DMS79 treated with DMSO at 0.1 percent for 48 hours (cell line): Measurements from ENCODE around the gene RSRP1.
"Not testable (repeated sequence)": the region's sequence is repeated elsewhere in the genome, so short reads cannot be mapped to it uniquely, and the experiment has no call there.

ENCODE experiments used
- DNase-seq: peaks from one replicate; lab custom pipeline; 2025; lab: John Stamatoyannopoulos, UW

RSRP1 gene, protein sequence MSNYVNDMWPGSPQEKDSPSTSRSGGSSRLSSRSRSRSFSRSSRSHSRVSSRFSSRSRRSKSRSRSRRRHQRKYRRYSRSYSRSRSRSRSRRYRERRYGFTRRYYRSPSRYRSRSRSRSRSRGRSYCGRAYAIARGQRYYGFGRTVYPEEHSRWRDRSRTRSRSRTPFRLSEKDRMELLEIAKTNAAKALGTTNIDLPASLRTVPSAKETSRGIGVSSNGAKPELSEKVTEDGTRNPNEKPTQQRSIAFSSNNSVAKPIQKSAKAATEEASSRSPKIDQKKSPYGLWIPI

DNA sequence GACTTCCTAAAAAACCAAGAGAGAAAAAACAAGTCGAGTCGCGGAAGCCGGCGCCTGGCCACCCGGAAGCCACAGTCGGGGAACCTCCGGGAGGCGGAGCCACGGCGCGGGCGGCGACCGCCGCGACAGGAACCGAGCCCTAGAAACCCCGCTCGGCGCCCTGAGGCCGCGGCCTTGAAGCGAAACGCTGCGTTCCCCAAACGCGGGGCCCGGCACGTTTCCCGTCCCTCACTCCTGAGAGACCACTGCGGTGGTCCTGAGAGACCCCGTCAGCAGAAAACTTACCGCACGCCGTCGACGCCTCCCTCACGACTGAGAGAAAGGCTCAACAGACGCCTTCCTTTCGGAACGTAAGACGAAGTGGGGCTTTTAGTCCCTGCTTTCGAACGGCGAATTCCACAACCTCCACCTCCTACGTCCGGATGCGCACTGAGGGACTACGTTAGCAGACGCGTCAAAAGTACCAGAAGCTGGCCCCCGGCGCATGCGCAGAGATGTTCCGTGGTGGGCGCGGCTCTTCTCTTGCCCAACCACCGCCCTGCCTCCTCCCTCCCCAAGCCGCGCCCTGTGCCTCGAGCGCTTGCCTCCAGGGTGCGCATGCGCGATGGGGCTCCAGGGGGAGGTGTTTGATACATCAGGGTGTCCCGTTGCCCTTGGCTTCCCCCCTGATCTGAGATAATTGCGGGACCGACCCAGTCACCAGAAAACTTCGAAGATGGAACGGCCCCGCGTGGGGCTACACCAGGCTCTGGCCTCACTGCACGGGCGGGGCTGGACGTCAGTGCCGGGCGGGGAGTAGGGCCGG is at the start of gene RSRP1:
RSRP1 (minus strand) TSS at position 431 of the 805 bp plus-strand sequence. CDS start 491 bp downstream, outside the sequence.
- DNase-seq, result peak; percentile 99

DNA sequence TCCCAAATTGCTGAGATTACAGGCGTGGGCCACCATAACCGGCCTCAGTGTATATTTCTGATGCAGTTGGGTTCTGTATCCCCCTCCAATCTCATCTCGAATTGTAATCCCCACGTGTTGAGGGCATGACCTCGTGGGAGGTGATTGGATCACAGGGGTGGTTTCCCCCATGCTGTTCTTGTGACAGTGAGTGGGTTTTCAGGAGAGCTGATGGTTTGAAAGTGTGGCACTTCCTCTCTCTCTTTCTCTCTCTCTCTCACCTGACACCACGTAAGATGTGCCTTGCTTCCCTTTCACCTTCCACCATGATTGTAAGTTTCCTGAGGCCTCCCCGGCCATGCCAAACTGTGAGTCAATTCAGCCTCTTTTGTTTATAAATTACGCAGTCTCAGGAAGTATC is 49.2 kb upstream of the RSRP1 start:
- not testable (repeated sequence) for DNase-seq

GRCh38 chr1:25294889-25295826 is 47.9 kb upstream of the RSRP1 start:
- not testable (repeated sequence) for DNase-seq

DNA sequence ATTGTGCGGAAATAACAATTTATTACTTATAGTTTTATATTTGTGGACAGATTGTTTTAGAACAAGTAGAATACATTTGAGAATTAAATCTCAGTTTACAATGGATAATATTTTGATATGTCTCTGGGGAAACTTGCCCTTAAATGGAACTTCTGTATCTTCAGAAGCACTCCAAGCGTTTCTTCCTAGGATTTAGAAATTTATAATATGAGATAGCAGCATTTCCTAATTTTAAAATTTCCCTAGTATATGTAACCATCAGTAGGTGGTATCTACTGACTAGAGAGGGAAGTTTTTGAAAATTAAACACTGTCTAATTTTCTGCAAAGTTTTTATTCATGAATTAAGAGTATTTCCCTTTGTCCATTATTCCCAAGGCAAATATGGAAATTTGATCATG is 46.2 kb upstream of the RSRP1 start:
- DNase-seq, result not testable (repeated sequence)

DNA sequence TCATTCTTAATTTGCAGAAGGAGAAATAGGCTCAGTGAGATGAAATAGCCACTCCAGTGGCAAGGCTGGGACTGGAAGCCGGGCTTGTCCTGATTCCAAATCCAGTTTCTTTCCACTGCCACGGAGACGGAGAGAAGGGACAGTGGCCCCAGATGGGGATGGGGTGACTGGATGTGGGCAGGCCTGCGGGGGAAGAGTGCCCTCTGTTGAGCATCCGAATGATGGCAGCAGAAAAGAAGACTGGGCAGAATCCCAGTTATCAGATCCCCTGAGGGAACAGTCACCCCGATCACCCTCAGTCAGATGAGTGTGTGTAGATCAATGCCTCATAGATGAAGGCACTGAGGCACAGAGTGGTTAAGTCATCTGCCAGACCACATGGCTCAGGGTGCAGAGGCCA is 42.8 kb upstream of the RSRP1 start:
- DNase-seq, result not testable (repeated sequence)

GRCh38 chr1:25288573-25289101 is 41.4 kb upstream of the RSRP1 start:
- not testable (repeated sequence) for DNase-seq

DNA sequence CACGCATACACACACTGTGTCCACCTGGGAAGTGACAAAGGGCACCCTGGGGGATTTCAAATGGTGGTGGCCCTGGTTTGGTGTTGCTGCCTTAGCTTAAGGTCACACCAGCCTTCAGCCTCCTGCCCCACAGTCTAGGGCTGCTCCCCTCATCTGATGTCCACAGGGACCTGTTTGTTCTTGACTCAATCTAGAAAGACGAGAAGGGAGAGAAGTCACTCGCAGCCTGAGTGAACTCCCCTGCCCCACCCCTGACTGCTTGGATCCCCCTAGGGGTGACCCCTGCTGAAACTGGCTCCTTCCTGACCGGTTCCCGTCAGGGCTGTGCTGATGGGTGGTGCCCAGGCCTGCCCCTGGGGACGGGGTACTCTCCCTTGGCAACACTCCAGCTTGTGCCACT is 39.9 kb upstream of the RSRP1 start:
- DNase-seq, result not testable (repeated sequence)

DNA sequence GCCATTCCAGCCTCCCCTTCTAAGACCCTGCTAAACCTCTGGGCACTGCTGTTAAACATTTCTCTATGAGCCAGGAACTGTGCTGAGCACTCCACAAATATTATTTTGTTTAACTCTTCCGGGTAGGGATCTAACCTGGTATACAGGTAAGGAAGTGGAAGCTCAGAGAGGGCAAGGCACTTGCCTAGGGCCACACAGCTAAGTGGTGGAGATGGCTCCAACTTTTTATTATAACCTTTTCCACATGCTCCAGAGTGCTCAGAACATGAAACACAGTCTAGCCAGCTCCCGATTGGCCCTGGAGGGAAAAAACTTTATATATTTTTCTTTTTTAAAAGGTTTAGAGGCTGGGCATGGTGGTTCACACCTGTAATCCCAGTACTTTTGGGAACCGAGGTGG is 38.6 kb upstream of the RSRP1 start:
- DNase-seq, result not testable (repeated sequence)

- DNase-seq, result not testable (repeated sequence)
Measured at GRCh38 chr1:25279693-25280111, 32.4 kb upstream of the RSRP1 start.

DNA sequence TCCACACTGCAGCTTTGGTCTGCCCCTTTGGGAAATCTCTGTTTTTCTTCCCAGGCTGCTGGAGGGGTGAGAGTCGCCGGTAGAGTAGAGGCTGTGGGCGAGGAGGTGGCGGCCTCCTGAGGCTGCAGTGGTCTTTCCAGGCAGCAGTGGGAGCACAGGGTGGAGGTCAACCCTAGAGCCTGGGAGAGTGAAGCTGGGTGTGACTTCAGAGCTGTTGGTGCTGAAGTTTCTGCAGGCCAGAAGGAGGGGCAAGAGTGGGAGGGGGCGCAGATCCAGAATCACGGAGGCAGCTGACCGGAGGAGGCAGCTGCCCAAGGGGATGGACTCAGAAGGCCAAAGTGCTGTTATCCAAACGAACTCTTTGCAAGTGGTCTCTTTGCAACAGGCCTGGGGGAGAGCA is 31.5 kb upstream of the RSRP1 start:
- not testable (repeated sequence) for DNase-seq

GRCh38 chr1:25278358-25278757 is 31.1 kb upstream of the RSRP1 start:
- DNase-seq, result not testable (repeated sequence)

DNA sequence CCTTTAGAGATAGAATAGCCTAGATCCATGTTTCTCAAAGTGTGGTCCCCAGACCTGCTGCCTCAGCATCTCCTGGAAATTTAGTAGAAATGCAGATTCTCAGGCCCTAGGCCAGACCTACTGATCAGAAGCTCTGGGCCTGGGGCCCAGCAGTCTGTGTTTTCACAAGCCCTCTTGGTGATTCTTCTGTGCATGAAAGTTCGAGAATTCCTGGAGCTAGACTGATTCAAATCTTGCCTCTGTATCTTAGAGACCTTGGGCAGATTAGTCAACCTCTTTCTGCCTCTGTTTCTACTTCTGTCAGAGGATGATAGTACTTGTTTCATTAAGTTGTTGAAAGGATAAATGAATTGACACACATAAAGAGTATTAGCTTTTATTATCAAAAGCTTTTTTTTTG is 30.0 kb upstream of the RSRP1 start:
- not testable (repeated sequence) for DNase-seq

DNA sequence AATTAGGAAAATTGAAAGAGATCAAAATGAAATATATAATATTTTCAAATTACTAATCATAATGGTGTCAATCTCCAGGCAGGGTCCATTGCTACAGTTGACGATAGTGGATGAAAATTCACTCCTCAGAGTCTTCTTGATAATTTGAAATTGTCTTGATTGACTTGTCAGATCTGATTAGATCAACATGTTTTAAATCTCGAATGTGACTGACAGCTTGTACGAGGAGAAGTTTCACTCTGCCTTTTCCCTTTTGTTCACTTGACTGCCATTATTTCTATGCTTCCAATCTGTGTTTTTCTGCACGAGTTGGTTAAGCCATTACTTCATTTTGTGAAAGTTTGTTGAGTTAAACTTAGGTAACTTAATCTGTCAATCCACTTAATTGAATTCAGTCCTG is 28.4 kb upstream of the RSRP1 start:
- DNase-seq, result not testable (repeated sequence)

GRCh38 chr1:25272238-25272637 is 25.0 kb upstream of the RSRP1 start, which contains the start of gene RHD:
RHD (plus strand) TSS chr1:25272509; CDS start chr1:25272548, 39 bp downstream.
- DNase-seq, result not testable (repeated sequence)

- DNase-seq, result not testable (repeated sequence)
Measured at GRCh38 chr1:25268143-25268760, 21.0 kb upstream of the RSRP1 start.

GRCh38 chr1:25267288-25268142 is 20.3 kb upstream of the RSRP1 start:
- DNase-seq, result peak; percentile 37

DNA sequence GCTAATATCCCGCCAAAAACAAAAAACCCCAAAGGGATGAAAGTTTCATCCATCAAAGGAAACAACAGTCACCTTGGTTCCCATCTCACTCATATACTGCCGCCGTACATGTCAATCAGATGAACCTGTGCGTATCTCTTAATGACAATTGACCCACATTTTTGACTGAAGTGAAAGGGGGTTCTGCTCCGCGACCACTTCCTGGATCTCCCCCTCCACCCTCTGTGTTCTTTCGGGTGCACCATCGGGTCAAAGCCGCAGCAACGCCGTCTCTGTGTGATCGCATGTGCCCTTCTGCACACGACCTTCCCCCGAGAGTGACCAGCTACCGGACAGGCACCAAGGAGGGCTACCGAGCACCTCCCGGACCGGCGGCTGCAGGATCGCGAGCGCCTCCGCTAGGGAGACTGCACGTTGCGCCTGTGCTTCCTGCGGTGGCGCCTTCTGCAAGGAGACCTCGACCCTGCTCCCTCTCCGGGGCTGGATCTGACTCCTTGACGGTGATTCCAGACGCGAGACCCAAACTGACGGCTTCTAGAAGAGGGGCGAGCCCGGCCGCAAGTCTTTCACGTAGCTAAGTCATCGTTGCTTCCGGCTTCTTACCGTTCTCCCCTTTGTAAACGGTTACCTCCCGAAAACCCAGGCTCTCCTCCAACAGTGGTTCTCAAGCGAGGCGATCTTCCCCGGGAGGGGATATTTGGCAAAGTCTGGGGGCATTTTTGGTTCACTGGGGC is 19.5 kb upstream of the RSRP1 start:
- not testable (repeated sequence) for DNase-seq

DNA sequence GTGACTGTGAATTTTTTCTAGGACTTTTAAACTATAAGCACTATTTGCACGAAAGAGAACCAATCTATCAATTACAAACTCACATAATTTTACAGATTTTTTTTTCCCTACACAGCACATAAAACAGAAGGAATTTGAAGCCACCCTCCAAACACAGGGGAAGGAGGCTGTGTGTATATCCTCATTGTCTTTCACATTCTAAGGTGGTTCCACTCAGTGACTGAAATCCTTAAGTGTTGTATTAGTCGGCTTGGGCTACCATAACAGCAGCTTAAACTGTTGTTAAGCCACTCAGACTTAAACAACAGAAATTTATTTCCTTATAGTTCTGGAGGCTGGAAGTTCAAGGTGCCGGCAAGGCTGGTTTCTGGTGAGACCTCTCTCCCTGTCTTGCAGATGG is 13.1 kb upstream of the RSRP1 start:
- not testable (repeated sequence) for DNase-seq

GRCh38 chr1:25259813-25260212 is 12.6 kb upstream of the RSRP1 start:
- DNase-seq, result not testable (repeated sequence)
